GM19239 (cell line): ENCODE measurements around the gene BACH2.
"Not testable (repeated sequence)": the region's sequence is repeated elsewhere in the genome, so short reads cannot be mapped to it uniquely, and the experiment has no call there.

Experiments
- DNase-seq: peaks from one replicate; pipeline ENCODE4 v3.0.0; 2011; ENCODE audit warnings: low spot score; ENCODE audit not compliant: insufficient read length
- FAIRE-seq: peaks from 2 replicates; lab custom pipeline; 2011; peaks lifted over from hg19 to GRCh38; lab: Jason Lieb, UNC

The BACH2 gene

GRCh38 chr6:89910001-89910901 is 386.4 kb downstream of the BACH2 start:
- DNase-seq, FAIRE-seq: not testable (repeated sequence)

- DNase-seq (no peak), FAIRE-seq (no peak)
Measured at GRCh38 chr6:89895276-89895874, 401.3 kb downstream of the BACH2 start.

- FAIRE-seq, result no peak
Measured at GRCh38 chr6:89894169-89894568, 402.5 kb downstream of the BACH2 start, which contains the start of gene GJA10. TSS of gene GJA10 (plus strand) at chr6:89894469. CDS start at chr6:89894469, 0 bp downstream.

GRCh38 chr6:89892577-89892976 is 404.1 kb downstream of the BACH2 start:
- not testable (repeated sequence) for DNase-seq, FAIRE-seq

More at GRCh38 chr6:89894169-89894568, 402.5 kb downstream of the BACH2 start, which contains the start of gene GJA10:
- no peak for DNase-seq

GRCh38 chr6:89890845-89891528 is 405.7 kb downstream of the BACH2 start:
- FAIRE-seq, DNase-seq: not testable (repeated sequence)

- no peak for FAIRE-seq
- no peak for DNase-seq
Measured at GRCh38 chr6:89888871-89889270, 407.8 kb downstream of the BACH2 start.

GRCh38 chr6:89888138-89888514 is 408.5 kb downstream of the BACH2 start:
- FAIRE-seq, result no peak
- DNase-seq, result no peak

GRCh38 chr6:89887452-89888137 is 409.0 kb downstream of the BACH2 start:
- FAIRE-seq, result no peak
- DNase-seq, result no peak

- DNase-seq (no peak), FAIRE-seq (no peak)
Measured at GRCh38 chr6:89886378-89887120, 410.1 kb downstream of the BACH2 start.
